HG03457 (cell line): ENCODE data around the gene NRCAM.
A peak's percentile ranks its signal among the peaks of the same experiment; 100 is the strongest.

Source experiments
- ATAC-seq: cut with Tn5 transposase; IDR thresholded peaks from one replicate; pipeline ENCODE4 v1.9.1; 2021; ENCODE audit warnings: moderate number of reproducible peaks; ENCODE audit not compliant: unreplicated experiment

The NRCAM gene

GRCh38 chr7:108142675-108143259 lies 313.5 kb downstream of the NRCAM start:
- no peak for ATAC-seq

DNA sequence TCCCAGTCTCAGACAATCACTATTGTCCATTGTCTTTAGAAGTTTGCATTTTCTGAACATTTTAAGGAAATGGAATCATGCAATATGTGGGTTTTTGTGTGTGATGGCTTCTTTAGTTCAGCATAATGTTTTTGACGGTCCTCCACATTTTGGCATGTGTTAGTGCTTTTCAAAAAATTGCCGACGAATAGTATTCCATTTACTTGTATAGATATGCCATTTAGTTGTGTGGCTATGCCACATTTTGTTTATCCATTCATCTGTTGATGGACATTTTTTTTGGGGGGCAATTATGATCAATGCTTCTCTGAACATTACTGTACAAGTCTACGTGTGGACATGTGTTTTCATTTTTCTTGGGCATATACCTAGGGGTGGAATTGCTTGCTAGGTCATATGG lies 314.1 kb downstream of the NRCAM start:
- ATAC-seq: no peak

DNA sequence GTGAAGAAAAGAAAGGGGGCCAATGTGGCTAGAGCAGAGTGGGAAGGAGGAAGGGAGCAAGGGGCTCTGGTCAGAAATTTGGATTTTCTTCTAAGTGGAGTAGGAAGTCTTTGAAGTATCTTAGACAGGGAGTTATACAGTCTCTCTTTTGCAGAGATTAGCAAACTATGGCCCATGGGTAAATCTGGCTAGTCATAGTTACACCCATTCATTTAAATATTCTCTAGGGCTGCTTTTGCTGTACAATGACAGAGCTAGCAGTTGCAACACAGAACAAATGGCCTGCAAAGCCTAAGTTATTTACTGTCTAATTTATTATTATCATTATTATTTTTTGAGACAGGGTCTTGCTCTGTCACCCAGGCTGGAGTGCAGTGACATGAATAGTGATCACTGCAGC lies 315.6 kb downstream of the NRCAM start:
- no peak for ATAC-seq

GRCh38 chr7:108138911-108139310 lies 317.3 kb downstream of the NRCAM start:
- no peak for ATAC-seq

- ATAC-seq: no peak
Measured at GRCh38 chr7:108137993-108138392, 318.2 kb downstream of the NRCAM start.

DNA sequence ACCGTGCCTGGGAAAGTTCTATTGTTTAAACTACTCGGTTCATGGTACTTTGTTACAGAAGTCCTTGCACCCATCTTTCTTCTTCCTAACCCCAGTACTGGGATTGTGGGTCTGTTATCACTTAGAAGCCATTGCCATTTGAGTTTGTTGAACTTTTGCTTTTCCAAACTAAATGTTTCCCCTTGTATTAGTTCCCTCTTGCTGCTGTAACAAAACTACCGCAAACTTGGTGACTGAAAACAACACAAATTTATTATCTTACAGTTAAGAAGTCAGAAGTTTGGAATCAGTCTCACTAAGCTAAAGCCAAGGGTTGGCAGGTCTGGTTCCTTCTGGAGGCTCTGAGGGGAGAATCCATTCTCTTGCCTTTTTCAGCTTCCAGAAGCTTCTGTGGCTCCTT lies 319.2 kb downstream of the NRCAM start:
- no peak for ATAC-seq

- ATAC-seq: peak; percentile 10
Measured at GRCh38 chr7:108136191-108136688, 320.0 kb downstream of the NRCAM start.

- peak; percentile 99 for ATAC-seq
Measured at GRCh38 chr7:108135446-108136190, 320.6 kb downstream of the NRCAM start.

DNA sequence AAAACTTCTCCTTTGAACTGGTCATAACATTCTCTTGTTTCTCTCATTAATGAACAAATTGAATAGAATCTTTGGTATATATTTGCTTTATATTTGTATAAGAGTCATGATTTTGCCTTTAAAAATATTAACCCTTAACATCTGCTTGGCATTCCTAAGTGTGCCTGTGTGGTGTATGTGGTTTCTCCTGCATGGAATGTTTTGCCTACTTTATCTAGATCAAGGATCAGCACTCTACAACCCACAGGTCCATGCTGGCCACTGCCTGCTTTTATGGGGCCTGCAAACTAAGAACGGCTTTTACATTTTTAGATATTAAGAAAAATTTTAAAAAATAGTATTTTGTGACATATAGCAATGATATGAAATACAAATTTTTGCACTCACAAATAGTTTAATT lies 321.8 kb downstream of the NRCAM start:
- no peak for ATAC-seq

DNA sequence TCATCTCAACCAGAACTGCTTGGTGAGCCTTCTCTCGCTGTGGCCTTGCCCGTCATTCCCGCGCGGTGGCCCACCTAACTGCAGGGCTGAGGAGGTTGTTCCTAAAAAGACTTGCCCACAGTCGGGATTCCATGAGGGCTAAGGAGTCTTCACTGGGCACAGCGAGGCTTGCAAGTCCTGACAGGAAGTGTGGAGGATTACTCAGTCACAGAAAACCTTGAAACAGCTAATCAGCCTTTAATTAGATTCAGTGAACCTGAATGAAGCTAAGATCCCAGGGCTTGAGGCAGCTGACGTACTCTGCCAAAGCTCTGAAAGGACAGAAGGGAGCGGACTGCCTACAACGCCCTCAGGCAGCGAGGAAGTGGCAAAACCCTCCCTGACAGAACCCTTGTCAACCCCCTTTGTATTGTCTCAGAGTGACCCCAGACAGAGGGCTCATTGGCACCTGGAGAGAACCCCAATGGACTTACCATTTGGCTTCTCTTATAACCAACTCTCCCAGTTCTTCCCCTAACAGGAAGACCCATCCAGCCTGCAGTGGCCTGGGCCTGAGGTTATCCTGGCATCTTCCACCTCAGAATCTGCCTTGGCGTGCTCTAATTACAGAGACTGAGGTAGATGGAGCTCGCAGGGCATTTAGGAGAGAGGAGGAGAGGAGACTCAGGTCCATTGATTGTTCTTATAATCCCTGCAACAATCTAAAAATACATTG lies 323.5 kb downstream of the NRCAM start:
- no peak for ATAC-seq

DNA sequence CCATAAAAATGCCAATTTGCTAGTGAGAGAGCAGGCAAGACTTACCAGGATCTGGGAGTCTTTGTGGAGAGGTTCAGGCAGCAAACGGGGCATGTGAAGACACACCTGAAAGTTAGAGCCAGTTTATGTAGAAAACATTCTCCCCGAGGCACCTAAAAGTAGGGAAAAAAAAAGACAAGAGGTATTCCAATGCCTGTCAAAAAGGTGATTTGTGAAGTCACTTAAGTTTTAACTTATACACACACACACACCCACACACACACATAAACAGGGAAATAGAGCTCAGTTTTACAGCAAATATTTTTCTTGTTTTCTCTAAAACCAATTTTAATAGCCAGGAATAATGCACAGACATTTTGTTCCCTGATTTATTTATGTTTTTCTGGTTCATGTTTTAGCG lies 326.0 kb downstream of the NRCAM start, which contains the start of gene LAMB4:
LAMB4 (minus strand) TSS at position 101 of the 400 bp plus-strand sequence. CDS start 7,197 bp downstream, outside the sequence.
- ATAC-seq: no peak

- ATAC-seq: no peak
Measured at GRCh38 chr7:108129018-108129965, 326.9 kb downstream of the NRCAM start.

DNA sequence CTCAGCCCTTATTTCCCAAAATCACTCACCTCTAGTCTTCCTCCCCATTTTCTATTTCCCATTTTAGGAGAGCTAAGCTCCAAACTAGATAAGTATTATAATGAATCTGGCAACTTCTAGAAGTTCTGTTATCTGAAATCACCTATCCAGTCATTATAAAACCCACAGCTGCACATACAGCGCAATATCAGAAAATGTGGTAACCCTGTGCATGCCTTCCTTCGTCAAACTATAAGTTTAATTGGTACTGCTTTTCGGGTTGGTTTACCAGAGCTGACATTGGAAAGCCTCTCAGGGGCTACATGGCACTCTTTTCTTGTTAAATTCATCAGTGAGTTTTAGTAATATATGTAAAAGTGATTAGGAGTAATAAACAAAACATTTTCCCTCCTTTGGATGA lies 327.7 kb downstream of the NRCAM start:
- no peak for ATAC-seq

DNA sequence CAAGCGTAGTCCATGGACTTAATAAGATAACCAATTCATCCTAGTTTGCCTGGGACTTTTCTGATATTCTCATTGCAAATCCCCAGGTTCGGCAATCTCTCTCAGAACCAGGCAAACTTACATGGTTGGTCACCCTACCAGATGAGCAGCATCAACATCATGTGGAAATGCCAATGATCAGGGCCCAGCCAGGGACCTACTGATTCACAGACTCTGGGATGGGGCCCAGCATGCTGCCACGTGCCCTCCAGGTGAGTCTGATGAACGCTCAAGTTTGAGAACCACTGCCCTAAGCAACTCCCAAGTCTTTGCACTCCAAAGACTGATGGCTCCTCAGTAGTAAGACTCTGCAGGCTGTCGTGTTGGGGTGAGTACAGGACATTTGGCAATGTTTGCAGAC lies 328.8 kb downstream of the NRCAM start:
- ATAC-seq: no peak

GRCh38 chr7:108124820-108125219 lies 331.4 kb downstream of the NRCAM start:
- no peak for ATAC-seq

GRCh38 chr7:108122181-108122580 lies 334.1 kb downstream of the NRCAM start:
- ATAC-seq: no peak

- ATAC-seq: no peak
Measured at GRCh38 chr7:108120933-108121332, 335.3 kb downstream of the NRCAM start.

DNA sequence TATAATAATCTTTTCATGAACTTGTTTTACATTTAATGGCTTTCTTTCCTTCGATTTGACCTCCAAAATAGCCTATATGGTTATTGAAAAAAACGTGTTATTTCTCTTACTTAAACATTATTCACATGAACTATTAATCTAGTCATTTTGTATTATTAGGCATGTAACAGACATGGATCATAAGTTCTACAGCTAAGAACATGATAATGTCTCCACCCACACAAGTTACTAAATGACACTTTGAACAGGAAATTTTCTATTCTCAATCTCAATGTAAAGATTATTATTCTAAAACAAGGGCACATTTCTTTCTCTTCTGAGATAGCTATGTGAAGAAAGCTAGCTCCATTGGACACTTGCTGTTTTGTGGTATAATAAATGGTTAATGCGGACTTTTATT lies 336.0 kb downstream of the NRCAM start:
- ATAC-seq: no peak

DNA sequence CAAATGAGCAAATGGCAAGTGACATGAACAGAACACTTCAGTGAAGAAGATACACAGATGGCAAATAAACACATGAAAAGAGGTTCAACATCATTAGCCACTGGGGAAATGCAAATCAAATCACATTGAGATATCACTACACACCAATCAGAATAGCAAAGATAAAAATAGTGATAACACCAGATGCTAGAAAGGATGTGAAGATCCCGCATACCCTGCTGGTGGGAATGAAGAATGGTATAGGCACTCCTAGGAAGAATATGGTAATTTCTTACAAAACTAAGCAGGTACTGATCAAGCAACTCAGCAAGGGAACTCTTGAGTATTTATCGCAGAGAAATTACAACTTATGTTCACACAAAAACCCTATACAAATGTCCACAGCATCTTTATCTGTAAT lies 337.3 kb downstream of the NRCAM start:
- no peak for ATAC-seq

GRCh38 chr7:108114117-108114841 lies 342.0 kb downstream of the NRCAM start:
- peak; percentile 67 for ATAC-seq
